Measurements from ENCODE around the gene CLCA2. TPM values are rescaled to one million over a fixed set of nuclear protein-coding genes. Genes with fewer than 3 reads are reported as not detected.

CLCA2 gene
- total RNA-seq, 2 experiments from 2014 or later, result not detected

Other genes with a start within 250 kb of the CLCA2 start
- gene ODF2L, start 27.8 kb upstream of the CLCA2 start, total RNA-seq, result 10 to 100 TPM; 18.8 to 27.3 TPM
- not detected for gene CLCA1, start 44.8 kb downstream of the CLCA2 start, total RNA-seq
- gene CLCA4, start 122.9 kb downstream of the CLCA2 start, total RNA-seq, result not detected